Activated CD4-positive, alpha-beta T cell treated with anti-CD3 and anti-CD28 coated beads for 24 hours (primary cell): Measurements from ENCODE around the gene DRG2.

ENCODE experiments used
- DNase-seq, 2 donors: peaks; one replicate each; pipeline ENCODE4 v3.0.0-alpha.2; 2020; ENCODE audit warnings: low read depth in 2 of 2

The DRG2 gene

GRCh38 chr17:18074566-18075272, 13.0 kb upstream of the DRG2 start:
- no peak for DNase-seq

- DNase-seq = no peak
Observed at GRCh38 chr17:18076936-18077335, 10.8 kb upstream of the DRG2 start.

- no peak for DNase-seq
Observed at GRCh38 chr17:18079543-18079942, 8.2 kb upstream of the DRG2 start.

GRCh38 chr17:18084256-18084655, 3.5 kb upstream of the DRG2 start:
- DNase-seq = no peak

- DNase-seq = no peak
Observed at GRCh38 chr17:18089613-18090012, 1.9 kb downstream of the DRG2 start.

- DNase-seq = no peak
Observed at GRCh38 chr17:18093616-18094408, 6.1 kb downstream of the DRG2 start.

- DNase-seq = no peak
Observed at GRCh38 chr17:18094409-18094807, 6.7 kb downstream of the DRG2 start.

GRCh38 chr17:18099516-18099915, 11.8 kb downstream of the DRG2 start:
- DNase-seq = no peak

- DNase-seq = no peak
Observed at GRCh38 chr17:18100616-18101015, 12.9 kb downstream of the DRG2 start.

- DNase-seq = no peak
Observed at GRCh38 chr17:18101828-18102227, 14.1 kb downstream of the DRG2 start.

GRCh38 chr17:18102640-18103039, 14.9 kb downstream of the DRG2 start:
- no peak for DNase-seq

GRCh38 chr17:18105027-18105426, 17.3 kb downstream of the DRG2 start:
- no peak for DNase-seq

GRCh38 chr17:18105595-18105994, 17.8 kb downstream of the DRG2 start:
- DNase-seq = no peak

GRCh38 chr17:18106211-18106610, 18.5 kb downstream of the DRG2 start:
- DNase-seq = no peak

GRCh38 chr17:18107061-18107790, 19.5 kb downstream of the DRG2 start:
- DNase-seq = no peak

- DNase-seq = no peak
Observed at GRCh38 chr17:18107971-18108370, 20.2 kb downstream of the DRG2 start.

GRCh38 chr17:18108401-18109312, 20.9 kb downstream of the DRG2 start, which contains the start of gene MYO15A:
MYO15A (plus strand) TSS chr17:18108756; CDS start chr17:18118801, 10,045 bp downstream.
- DNase-seq = no peak

GRCh38 chr17:18109935-18110485, 22.3 kb downstream of the DRG2 start:
- no peak for DNase-seq

- no peak for DNase-seq
Observed at GRCh38 chr17:18110636-18111145, 22.9 kb downstream of the DRG2 start.

GRCh38 chr17:18111330-18111971, 23.7 kb downstream of the DRG2 start:
- DNase-seq = no peak
